ENCODE measurements around the gene CFAP61.

DNA sequence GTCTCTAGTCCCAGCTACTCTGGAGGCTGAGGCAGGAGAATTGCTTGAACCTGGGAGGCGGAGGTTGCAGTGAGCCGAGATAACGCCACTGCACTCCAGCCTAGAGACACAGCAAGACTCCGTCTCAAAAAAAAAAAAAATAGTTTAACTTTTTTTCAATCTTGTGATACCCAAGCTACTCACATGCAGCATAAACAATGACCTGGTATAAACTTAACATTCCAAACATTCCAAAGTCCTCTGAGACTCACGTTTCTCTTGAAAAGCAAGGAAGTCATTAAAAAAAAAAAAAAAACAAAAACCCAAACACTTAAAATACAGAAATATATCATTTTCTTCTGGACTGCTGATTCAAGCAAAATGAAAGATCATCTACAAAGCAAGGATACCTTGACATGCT lies 14.4 kb upstream of the CFAP61 start:
- TF ChIP-seq, protein P1, sequence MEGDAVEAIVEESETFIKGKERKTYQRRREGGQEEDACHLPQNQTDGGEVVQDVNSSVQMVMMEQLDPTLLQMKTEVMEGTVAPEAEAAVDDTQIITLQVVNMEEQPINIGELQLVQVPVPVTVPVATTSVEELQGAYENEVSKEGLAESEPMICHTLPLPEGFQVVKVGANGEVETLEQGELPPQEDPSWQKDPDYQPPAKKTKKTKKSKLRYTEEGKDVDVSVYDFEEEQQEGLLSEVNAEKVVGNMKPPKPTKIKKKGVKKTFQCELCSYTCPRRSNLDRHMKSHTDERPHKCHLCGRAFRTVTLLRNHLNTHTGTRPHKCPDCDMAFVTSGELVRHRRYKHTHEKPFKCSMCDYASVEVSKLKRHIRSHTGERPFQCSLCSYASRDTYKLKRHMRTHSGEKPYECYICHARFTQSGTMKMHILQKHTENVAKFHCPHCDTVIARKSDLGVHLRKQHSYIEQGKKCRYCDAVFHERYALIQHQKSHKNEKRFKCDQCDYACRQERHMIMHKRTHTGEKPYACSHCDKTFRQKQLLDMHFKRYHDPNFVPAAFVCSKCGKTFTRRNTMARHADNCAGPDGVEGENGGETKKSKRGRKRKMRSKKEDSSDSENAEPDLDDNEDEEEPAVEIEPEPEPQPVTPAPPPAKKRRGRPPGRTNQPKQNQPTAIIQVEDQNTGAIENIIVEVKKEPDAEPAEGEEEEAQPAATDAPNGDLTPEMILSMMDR (IDR thresholded peaks at IDR 0.05; ENCODE audit: insufficient read depth, low read length, poor library complexity, severe bottlenecking), result no peak
- TF ChIP-seq EZH2phosphoT487 (conservative IDR thresholded peaks at IDR 0.05; ENCODE audit: low read length), result no peak
